ENCODE results near the gene CDIPT. TPM values are rescaled to one million over a fixed set of nuclear protein-coding genes. Genes with fewer than 3 reads are reported as not detected.

The CDIPT gene
- total RNA-seq, 1 experiment from 2014 or later: 42.7 TPM

DNA sequence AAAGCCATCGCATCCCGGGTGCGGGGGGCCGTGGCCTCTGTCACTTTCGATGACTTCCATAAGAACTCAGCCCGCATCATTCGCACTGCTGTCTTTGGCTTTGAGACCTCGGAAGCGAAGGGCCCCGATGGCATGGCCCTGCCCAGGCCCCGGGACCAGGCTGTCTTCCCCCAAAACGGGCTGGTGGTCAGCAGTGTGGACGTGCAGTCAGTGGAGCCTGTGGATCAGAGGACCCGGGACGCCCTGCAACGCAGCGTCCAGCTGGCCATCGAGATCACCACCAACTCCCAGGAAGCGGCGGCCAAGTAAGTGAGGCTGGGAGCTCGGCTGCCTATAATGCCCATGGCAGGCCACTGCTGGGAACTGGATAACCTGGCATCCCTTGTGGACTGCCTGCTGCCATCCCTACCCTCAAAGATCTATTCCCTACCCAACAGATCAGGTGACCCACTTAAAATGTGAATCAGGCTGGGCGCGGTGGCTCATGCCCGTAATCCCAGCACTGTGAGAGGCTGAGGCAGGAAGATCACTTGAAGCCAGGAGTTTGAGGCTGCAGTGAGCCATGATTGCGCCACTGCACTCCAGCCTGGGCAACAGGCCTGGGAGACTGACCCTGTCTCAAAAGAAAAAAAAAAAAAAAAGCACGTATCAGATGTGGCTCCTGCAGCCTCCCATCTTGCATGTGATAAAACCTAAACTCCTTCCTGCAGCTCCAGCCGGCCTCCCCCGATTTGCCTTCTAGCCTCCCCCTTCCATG lies 18.3 kb downstream of the CDIPT start:
- Mint-ChIP-seq H3K4me3 (ENCODE audit: unreplicated experiment) (no peak overlapping the region), H3K27me3 (ENCODE audit: insufficient read depth, unreplicated experiment) (no peaks in the 10 kb centered on the region), H3K9me3 (ENCODE audit: unreplicated experiment) (no peaks in the 10 kb centered on the region), H3K4me1 (ENCODE audit: insufficient read depth, unreplicated experiment) (no peaks in the 10 kb centered on the region), H3K36me3 (ENCODE audit: insufficient read depth, unreplicated experiment) (peaks cover 79% of the 10 kb centered on the region), H3K27ac (ENCODE audit: low read depth, unreplicated experiment) (no peak overlapping the region)
- CTCF ChIA-PET: interaction anchor here (0.6 to 2.1 kb wide), 4 partner anchors 10 to 144 kb away, joined by 3 to 6 read pairs (median 3); partner anchors contain the start of gene MVP
- no peak for DNase-seq (ENCODE audit: unreplicated experiment)
- TF ChIP-seq CTCF (IDR thresholded peaks at IDR 0.05; ENCODE audit: unreplicated experiment): no peak
- POLR2A ChIA-PET: interaction anchor here (0.6 to 1.6 kb wide), 4 partner anchors 8 to 175 kb away, joined by 3 read pairs; partner anchors contain the start of gene PAGR1
- intact Hi-C loops (cut with micrococcal nuclease): no loop called here
- BruUV-seq (replicated peaks): no TSS peak

DNA sequence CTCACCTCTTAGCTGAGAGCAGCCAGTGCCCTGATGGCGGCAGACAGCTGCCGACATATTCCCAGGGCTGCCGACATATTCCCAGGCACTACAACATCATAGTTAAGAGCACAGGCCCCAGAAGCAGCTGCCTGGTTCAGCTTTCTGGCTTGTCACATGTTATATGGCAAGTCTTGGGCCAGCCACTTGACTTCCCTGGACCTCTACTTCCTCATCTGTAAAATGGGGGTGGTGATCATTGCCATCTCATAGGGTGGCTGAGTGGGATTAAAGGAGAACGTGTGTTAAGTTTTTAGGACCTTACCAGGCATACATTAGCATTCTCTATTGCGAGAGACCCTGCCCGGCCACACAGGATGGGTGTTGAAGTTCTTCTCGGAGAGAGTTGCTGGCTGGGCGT lies 19.1 kb downstream of the CDIPT start:
- Mint-ChIP-seq H3K27me3 (ENCODE audit: insufficient read depth, unreplicated experiment) (no peaks in the 10 kb centered on the region), H3K4me3 (ENCODE audit: unreplicated experiment) (no peak overlapping the region), H3K27ac (ENCODE audit: low read depth, unreplicated experiment) (no peak overlapping the region), H3K4me1 (ENCODE audit: insufficient read depth, unreplicated experiment) (no peaks in the 10 kb centered on the region), H3K9me3 (ENCODE audit: unreplicated experiment) (no peaks in the 10 kb centered on the region), H3K36me3 (ENCODE audit: insufficient read depth, unreplicated experiment) (peaks cover 79% of the 10 kb centered on the region)
- CTCF ChIA-PET: interaction anchor here (0.7 kb wide), 1 partner anchor 24 kb away, joined by 3 read pairs; no protein-coding TSS in a partner anchor
- POLR2A ChIA-PET: interaction anchor here (0.7 to 0.8 kb wide), 2 partner anchors 9 to 56 kb away, joined by 3 read pairs; no protein-coding TSS in a partner anchor
- DNase-seq (ENCODE audit: unreplicated experiment): no peak
- no TSS peak for BruUV-seq (replicated peaks)
- intact Hi-C loops (cut with micrococcal nuclease): no loop called here
- no peak for TF ChIP-seq CTCF (IDR thresholded peaks at IDR 0.05; ENCODE audit: unreplicated experiment)

DNA sequence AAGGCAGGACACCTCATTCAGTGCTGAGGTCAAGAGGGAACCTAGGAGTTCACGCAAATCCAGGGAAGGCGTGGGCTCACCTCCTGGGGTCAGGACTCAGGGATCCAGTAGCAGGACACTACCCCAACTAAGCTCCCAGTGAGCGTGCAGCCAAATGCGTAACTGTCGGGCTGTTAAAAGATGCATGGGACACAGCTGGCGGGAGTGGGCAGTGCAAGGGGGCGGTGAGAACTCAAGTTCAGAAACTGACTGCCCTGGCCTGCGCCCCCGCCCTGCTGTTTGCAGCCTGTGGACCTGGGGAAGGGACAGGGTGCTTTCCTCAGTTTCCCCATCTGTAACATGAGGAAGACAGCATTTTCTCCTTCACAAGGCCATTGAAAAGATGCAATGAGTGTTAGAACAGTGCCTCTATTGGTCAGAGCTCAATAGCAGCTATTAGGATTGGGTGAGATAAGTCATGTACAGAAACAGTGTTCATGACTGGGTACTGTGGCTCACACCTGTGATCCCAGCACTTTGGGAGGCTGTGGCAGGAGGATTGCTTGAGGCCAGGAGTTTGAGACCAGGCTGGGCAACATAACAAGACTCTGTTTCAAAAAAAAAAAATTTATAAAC lies 20.2 kb downstream of the CDIPT start:
- Mint-ChIP-seq H3K4me1 (ENCODE audit: insufficient read depth, unreplicated experiment) (no peaks in the 10 kb centered on the region), H3K36me3 (ENCODE audit: insufficient read depth, unreplicated experiment) (peaks cover 79% of the 10 kb centered on the region), H3K27me3 (ENCODE audit: insufficient read depth, unreplicated experiment) (no peaks in the 10 kb centered on the region), H3K4me3 (ENCODE audit: unreplicated experiment) (no peak overlapping the region), H3K27ac (ENCODE audit: low read depth, unreplicated experiment) (no peak overlapping the region), H3K9me3 (ENCODE audit: unreplicated experiment) (no peaks in the 10 kb centered on the region)
- CTCF ChIA-PET: interaction anchor here (0.7 kb wide), 1 partner anchor 23 kb away, joined by 3 read pairs; no protein-coding TSS in a partner anchor
- POLR2A ChIA-PET: interaction anchor here (0.7 to 1.2 kb wide), 2 partner anchors 9 to 142 kb away, joined by 3 read pairs; no protein-coding TSS in a partner anchor
- BruUV-seq (replicated peaks): no TSS peak
- DNase-seq (ENCODE audit: unreplicated experiment): no peak
- TF ChIP-seq CTCF (IDR thresholded peaks at IDR 0.05; ENCODE audit: unreplicated experiment): no peak
- intact Hi-C loops (cut with micrococcal nuclease): no loop called here

DNA sequence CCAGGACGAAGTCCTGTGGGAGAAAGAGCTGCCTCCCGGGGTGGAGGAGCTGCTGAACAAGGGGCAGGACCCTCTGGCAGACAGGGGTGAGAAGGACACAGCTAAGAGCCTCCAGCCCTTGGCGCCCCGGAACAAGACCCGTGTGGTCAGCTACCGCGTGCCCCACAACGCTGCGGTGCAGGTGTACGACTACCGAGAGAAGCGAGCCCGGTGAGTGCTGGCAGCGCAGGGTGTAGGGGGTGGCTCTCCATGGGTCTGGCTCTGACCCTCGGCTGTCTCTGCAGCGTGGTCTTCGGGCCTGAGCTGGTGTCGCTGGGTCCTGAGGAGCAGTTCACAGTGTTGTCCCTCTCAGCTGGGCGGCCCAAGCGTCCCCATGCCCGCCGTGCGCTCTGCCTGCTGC lies 21.4 kb downstream of the CDIPT start:
- Mint-ChIP-seq H3K27me3 (ENCODE audit: insufficient read depth, unreplicated experiment) (no peaks in the 10 kb centered on the region), H3K9me3 (ENCODE audit: unreplicated experiment) (no peaks in the 10 kb centered on the region), H3K4me1 (ENCODE audit: insufficient read depth, unreplicated experiment) (no peaks in the 10 kb centered on the region), H3K36me3 (ENCODE audit: insufficient read depth, unreplicated experiment) (peaks cover 81% of the 10 kb centered on the region), H3K27ac (ENCODE audit: low read depth, unreplicated experiment) (no peak overlapping the region), H3K4me3 (ENCODE audit: unreplicated experiment) (no peak overlapping the region)
- BruUV-seq (replicated peaks): no TSS peak
- POLR2A ChIA-PET: interaction anchor here (0.7 kb wide), 1 partner anchor 530 kb away, joined by 3 read pairs; no protein-coding TSS in a partner anchor
- CTCF ChIA-PET: interaction anchor here (0.8 kb wide), 1 partner anchor 22 kb away, joined by 3 read pairs; the partner anchor contains the start of gene MVP
- TF ChIP-seq CTCF (IDR thresholded peaks at IDR 0.05; ENCODE audit: unreplicated experiment): no peak
- DNase-seq (ENCODE audit: unreplicated experiment): no peak
- intact Hi-C loops (cut with micrococcal nuclease): no loop called here
